Measurements from ENCODE around the gene GALP. TPM values are rescaled to one million over a fixed set of nuclear protein-coding genes. Genes with fewer than 3 reads are reported as not detected.

GALP gene
- total RNA-seq, 1 experiment from 2014 or later: not detected

DNA sequence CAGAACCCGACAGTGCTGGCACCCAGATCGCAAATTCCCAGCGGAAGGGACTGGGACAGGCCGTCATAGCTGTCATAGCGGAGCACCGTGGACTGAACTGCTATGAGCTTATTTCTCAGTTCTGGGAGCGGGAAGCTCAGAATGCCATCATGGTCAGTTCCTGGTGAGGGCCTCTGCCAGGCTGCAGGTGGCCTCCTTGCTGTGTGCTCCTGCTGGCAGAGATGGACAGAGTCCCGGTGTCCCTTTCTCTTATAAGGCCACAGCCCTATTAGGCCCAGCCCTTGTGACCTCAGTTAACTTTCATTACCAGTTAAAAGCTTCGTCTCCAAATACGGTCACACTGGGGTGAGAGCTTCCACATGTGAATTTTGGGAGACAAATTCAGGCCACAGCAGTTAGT, 30.1 kb upstream of the GALP start:
- H3K27ac Mint-ChIP-seq: no peak overlapping the region; a peak in 1 of 7 replicates
- H3K4me3 Mint-ChIP-seq: no peak overlapping the region
- Histone ChIP-seq H4K8ac (replicated peaks; ENCODE audit: insufficient read length, low read depth, low read length) (no peak overlapping the region), H3K18ac (ENCODE audit: insufficient read length, low read depth, low read length) (no peak overlapping the region), H3T11ph (ENCODE audit: low read length) (no peak overlapping the region), H2BK15ac (ENCODE audit: low read depth, low read length) (no peak overlapping the region), H4K5ac (ENCODE audit: insufficient read length, low read depth, low read length) (no peak overlapping the region), H2BK20ac (ENCODE audit: low read depth, low read length, poor library complexity, severe bottlenecking) (no peak overlapping the region), H2BK120ac (ENCODE audit: low read depth, low read length, poor library complexity, severe bottlenecking) (no peak overlapping the region), H3K79me1 (ENCODE audit: insufficient read depth, low read depth, low read length, poor library complexity, severe bottlenecking) (no peaks in the 10 kb centered on the region), H3K27ac (ENCODE audit: insufficient read length, low read depth, low read length) (no peak overlapping the region), H3K4me2 (ENCODE audit: insufficient read depth, insufficient read length, low read length) (no peak overlapping the region), H3K9me3 (ENCODE audit: control insufficient read depth, low read depth, low read length) (no peaks in the 10 kb centered on the region), H3K79me2 (ENCODE audit: insufficient read depth, low read length) (peaks cover 7% of the 10 kb centered on the region; the same call in 1 of the 2 replicates), H3K27me3 (ENCODE audit: insufficient read depth, low read length) (no peaks in the 10 kb centered on the region), H4K91ac (ENCODE audit: insufficient read length, low read depth, low read length) (no peak overlapping the region), H3K9ac (ENCODE audit: extremely low read depth, insufficient read length, low read length) (no peak overlapping the region), H3K56ac (ENCODE audit: insufficient read length, low read depth, low read length) (no peak overlapping the region), H3K23ac (ENCODE audit: insufficient read length, low read depth, low read length) (no peak overlapping the region), H2BK12ac (ENCODE audit: insufficient read length, low read depth, low read length) (no peak overlapping the region), H2AK5ac (ENCODE audit: insufficient read length, low read length) (no peak overlapping the region), H4K20me1 (ENCODE audit: control insufficient read depth, insufficient read depth, insufficient read length) (peaks cover 6% of the 10 kb centered on the region), H3K14ac (ENCODE audit: insufficient read depth, low read length) (no peak overlapping the region), H3K4me1 (ENCODE audit: insufficient read depth, low read length) (no peaks in the 10 kb centered on the region; the same call in 1 of the 2 replicates), H3K4ac (ENCODE audit: low read depth, low read length) (no peak overlapping the region), H2AFZ (ENCODE audit: low read length) (no peak overlapping the region), H3K23me2 (ENCODE audit: insufficient read length, low read depth, low read length, poor library complexity, severe bottlenecking) (peaks cover 7% of the 10 kb centered on the region), H2BK5ac (ENCODE audit: insufficient read length, low read length) (no peak overlapping the region)
- no peaks in the 10 kb centered on the region for H3K27me3 Mint-ChIP-seq (ENCODE audit: low read depth)
- peaks cover 4 to 8% of the 10 kb centered on the region in 2 experiments for H3K4me1 Mint-ChIP-seq
- H3K36me3 Mint-ChIP-seq (ENCODE audit: insufficient read depth in 1 of 3, low read depth in 3 of 3): peaks cover 17 to 34% (median 33%) of the 10 kb centered on the region in 3 experiments
- no peak for DNase-seq
- no CpG with 5 or more reads among the region's 10 CpGs for WGBS (ENCODE audit: extremely low coverage, insufficient read length, low lambda C conversion rate)
- TF ChIP-seq, protein P1, sequence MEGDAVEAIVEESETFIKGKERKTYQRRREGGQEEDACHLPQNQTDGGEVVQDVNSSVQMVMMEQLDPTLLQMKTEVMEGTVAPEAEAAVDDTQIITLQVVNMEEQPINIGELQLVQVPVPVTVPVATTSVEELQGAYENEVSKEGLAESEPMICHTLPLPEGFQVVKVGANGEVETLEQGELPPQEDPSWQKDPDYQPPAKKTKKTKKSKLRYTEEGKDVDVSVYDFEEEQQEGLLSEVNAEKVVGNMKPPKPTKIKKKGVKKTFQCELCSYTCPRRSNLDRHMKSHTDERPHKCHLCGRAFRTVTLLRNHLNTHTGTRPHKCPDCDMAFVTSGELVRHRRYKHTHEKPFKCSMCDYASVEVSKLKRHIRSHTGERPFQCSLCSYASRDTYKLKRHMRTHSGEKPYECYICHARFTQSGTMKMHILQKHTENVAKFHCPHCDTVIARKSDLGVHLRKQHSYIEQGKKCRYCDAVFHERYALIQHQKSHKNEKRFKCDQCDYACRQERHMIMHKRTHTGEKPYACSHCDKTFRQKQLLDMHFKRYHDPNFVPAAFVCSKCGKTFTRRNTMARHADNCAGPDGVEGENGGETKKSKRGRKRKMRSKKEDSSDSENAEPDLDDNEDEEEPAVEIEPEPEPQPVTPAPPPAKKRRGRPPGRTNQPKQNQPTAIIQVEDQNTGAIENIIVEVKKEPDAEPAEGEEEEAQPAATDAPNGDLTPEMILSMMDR (conservative IDR thresholded peaks at IDR 0.05): no peak
- no peaks in the 10 kb centered on the region for H3K9me3 Mint-ChIP-seq

Data from H9 (cell line).